Measurements from ENCODE around the gene FOXK1.
"Not testable (repeated sequence)": the region's sequence is repeated elsewhere in the genome, so short reads cannot be mapped to it uniquely, and the experiment has no call there.

The FOXK1 gene

DNA sequence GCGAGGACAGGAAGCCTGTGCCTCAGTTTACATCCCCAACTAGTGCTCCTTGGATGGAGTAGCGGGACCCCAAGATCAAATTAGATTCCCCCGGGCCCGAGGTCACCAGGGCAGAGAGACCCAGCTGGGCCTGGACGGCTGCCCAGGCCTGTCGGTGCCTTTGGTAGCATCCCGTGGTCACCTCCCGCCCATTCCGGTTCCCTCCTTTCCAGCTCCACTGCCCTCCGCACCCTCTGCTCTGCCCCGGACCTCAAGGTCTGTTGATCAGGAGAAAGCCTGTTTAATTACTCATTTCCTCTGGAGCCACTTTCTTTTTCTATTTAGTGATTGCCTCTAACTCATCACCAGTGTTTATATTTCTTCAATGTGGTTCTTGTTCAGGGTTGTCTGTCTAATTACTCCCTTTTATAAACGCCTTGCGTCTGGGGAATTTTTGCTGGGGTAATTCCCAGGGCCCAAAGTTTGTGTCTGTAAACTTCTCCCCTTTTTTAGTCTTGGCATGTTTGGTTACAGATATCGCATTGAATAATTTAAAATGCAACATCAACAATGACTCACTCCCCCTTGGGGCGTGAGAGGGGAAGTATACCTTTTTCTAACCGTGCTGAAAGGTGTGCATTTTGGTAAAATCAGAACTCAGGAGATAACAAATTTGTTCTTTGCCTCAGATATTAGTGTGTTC is 1.9 kb downstream of the FOXK1 start:
- peak; percentile 55 for ATAC-seq
- peak; percentile 50 for DNase-seq
- Mint-ChIP-seq H3K4me1 (peaks cover 54% of the 10 kb centered on the region), H3K36me3 (ENCODE audit: low read depth) (peaks cover 15% of the 10 kb centered on the region), H3K9me3 (no peaks in the 10 kb centered on the region), H3K27me3 (no peaks in the 10 kb centered on the region), H3K27ac (peak overlapping the region; percentile 99), H3K4me3 (peak overlapping the region; percentile 98)

DNA sequence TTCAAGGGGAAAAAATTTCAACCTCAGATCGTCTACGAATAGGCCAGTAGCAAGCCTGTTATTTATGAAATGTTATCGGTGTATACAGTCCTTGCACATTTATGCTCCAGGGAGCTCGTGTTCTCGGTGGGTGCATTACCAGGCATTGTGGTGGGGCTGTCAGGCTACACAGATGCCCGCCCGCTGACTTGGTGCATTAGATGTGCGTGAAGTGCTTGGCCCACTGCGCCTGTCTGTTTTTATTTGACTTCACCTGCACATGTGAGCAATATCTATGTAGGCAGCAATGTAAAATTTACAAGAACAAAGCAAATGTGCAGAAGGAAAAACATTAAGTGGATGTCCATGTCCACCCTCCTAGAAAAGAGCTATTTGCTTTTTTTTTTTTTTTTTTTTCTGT is 2.8 kb downstream of the FOXK1 start:
- no peak for DNase-seq
- Mint-ChIP-seq H3K9me3 (no peaks in the 10 kb centered on the region), H3K4me3 (peak overlapping the region; percentile 98), H3K27ac (peak overlapping the region; percentile 99), H3K4me1 (peaks cover 62% of the 10 kb centered on the region), H3K36me3 (ENCODE audit: low read depth) (peaks cover 15% of the 10 kb centered on the region), H3K27me3 (no peaks in the 10 kb centered on the region)
- no peak for ATAC-seq

DNA sequence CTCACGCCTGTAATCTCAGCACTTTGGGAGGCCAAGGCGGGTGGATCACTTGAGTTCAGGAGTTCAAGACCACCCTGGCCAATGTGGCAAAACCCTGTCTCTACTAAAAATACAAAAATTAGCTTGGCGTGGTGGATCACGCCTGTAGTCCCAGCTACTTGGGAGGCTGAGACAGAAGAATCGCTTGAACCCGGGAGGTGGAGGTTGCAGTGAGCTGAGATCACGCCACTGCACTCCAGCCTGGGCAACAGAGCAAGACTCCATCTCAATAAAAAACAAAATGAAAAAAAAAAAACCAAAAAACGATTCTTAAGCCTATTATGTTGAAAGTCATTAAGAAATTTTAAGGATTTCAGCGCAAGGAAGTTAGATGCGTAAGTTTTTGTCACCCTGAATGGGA is 3.6 kb downstream of the FOXK1 start:
- not testable (repeated sequence) for DNase-seq, ATAC-seq, H3K27me3 Mint-ChIP-seq, H3K4me3 Mint-ChIP-seq, H3K27ac Mint-ChIP-seq, H3K9me3 Mint-ChIP-seq
- peaks cover 70% of the 10 kb centered on the region for H3K4me1 Mint-ChIP-seq
- peaks cover 15% of the 10 kb centered on the region for H3K36me3 Mint-ChIP-seq (ENCODE audit: low read depth)

DNA sequence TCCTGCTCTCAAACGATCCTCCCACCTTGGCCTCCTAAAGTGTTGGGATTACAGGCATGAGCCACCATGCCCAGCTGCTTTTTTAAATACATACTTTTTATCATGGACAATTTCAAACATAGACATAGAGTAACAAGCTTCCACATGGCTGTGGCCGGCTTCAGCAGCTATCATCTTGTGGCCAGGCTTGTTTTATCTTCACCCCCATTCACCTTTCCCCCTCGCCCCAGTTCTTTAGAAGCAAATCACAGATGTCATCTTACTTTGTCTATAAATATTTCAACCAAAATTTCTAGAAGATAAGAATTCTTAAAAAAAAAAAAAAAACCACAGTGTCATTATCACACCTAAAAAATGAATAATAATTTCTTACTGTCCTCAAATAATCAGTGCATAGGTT is 5.9 kb downstream of the FOXK1 start:
- Mint-ChIP-seq H3K4me3 (no peak overlapping the region), H3K9me3 (no peaks in the 10 kb centered on the region), H3K27me3 (no peaks in the 10 kb centered on the region), H3K27ac (no peak overlapping the region), H3K36me3 (ENCODE audit: low read depth) (peaks cover 17% of the 10 kb centered on the region), H3K4me1 (peaks cover 75% of the 10 kb centered on the region)
- ATAC-seq: no peak
- DNase-seq: no peak

DNA sequence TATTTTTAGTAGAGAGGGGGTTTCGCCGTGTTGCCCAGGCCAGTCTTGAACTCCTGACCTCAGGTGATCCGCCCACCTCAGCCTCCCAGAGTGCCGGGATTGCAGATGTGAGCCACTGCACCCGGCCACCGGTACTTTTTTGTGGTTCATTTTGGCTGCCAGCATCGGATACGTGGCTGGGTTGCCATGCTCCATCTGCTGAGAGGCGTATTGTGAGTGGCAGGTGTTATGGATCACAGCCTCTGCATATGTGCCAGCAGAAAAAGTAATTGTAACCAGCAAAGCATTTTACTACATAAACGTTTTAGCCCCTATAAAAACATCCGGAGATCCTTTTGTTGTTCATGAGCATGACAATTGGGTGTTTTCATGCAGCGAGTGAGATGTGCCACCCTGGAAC is 7.1 kb downstream of the FOXK1 start:
- Mint-ChIP-seq H3K4me3 (no peak overlapping the region), H3K27me3 (no peaks in the 10 kb centered on the region), H3K36me3 (ENCODE audit: low read depth) (peaks cover 14% of the 10 kb centered on the region), H3K27ac (no peak overlapping the region), H3K9me3 (no peaks in the 10 kb centered on the region), H3K4me1 (peaks cover 73% of the 10 kb centered on the region)
- no peak for DNase-seq
- no peak for ATAC-seq

DNA sequence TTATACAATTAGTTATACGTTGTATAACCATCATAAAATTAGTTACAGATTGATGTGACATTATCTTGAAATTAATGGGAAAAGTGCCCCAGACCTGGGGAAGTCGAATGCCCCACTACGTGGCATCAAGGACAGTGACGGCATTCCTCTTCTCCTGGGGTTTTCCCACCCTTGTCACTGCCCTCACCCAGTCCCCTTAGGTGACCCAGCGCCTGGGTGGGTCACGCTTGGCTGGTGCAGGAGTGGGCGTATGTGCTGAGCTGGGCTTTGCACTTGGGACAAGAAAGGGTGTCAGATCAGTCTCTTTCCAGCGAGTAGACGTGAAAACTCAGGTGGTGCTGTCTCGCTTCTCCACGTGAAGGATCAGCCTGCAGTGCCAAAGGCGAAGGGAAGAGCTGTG is 7.6 kb downstream of the FOXK1 start:
- H3K27me3 Mint-ChIP-seq: no peaks in the 10 kb centered on the region
- peaks cover 71% of the 10 kb centered on the region for H3K4me1 Mint-ChIP-seq
- ATAC-seq: no peak
- no peak for DNase-seq
- H3K9me3 Mint-ChIP-seq: no peaks in the 10 kb centered on the region
- H3K36me3 Mint-ChIP-seq (ENCODE audit: low read depth): peaks cover 11% of the 10 kb centered on the region
- H3K4me3 Mint-ChIP-seq: peak overlapping the region; percentile 21
- H3K27ac Mint-ChIP-seq: no peak overlapping the region

DNA sequence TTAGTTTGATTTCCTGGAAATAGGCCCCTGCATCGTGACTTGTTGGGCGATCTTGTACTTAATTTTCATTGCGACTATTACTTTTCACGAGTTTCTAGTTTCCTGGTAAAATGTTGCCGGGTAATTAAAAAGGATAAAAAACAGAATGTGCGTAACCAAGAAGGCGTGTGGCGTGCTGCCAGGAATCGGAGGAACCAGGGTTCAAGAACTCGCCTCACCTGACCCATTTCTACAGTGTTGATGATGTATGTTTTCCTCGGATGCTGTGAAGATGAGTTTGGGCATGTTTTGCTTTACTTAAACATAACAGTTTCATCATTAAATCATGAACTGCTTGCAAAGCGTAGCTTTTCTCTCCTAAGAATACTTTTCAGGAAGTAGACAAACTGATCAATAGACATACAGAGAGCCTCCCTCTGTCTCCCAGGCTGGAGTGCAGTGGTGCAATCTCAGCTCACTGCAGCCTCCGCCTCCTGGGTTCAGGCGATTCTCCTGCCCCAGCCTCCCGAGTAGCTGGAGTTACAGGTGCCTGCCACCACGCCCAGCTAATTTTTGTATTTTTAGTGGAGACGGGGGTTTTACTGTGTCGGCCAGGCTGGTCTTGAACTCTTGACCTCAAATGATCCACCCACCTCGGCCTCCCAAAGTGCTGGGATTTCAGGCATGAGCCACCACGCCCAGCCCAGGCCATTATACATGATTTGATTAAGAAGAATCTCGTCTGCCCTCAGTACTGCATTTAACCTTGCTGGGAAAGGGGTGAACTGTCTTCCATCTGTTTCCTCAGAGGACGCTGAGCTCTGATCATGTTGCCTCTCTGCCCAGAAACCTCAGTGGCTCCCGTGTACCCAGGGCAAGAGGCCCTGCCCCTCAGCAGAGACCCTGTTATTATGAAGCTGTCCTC is 9.1 kb downstream of the FOXK1 start:
- DNase-seq (no peak), ATAC-seq (no peak)
- H3K4me3 Mint-ChIP-seq: no peak overlapping the region
- no peaks in the 10 kb centered on the region for H3K9me3 Mint-ChIP-seq
- H3K27me3 Mint-ChIP-seq: no peaks in the 10 kb centered on the region
- no peak overlapping the region for H3K27ac Mint-ChIP-seq
- peaks cover 5% of the 10 kb centered on the region for H3K36me3 Mint-ChIP-seq (ENCODE audit: low read depth)
- H3K4me1 Mint-ChIP-seq: peaks cover 69% of the 10 kb centered on the region

DNA sequence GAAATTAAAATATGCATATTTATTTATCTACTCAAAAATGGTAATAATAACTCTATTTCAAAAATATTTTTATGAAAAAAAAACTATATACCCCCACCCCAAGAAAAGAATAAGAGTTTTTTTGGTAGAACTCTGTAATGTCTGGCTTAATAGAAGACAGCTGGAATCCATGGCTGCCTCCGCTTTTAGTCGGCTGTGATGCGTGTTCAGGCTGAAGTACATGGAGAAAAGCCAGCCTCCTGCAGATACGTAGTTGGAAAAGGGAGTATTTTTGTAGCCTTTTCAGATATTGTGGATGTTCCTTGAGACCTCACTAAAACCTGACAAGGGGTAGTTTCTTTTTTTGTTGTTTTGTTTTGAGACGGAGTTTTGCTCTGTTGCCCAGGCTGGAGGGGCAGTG is 10.0 kb downstream of the FOXK1 start:
- DNase-seq: no peak
- H3K9me3 Mint-ChIP-seq: no peaks in the 10 kb centered on the region
- H3K36me3 Mint-ChIP-seq (ENCODE audit: low read depth): peaks cover 5% of the 10 kb centered on the region
- H3K27me3 Mint-ChIP-seq: no peaks in the 10 kb centered on the region
- no peak overlapping the region for H3K4me3 Mint-ChIP-seq
- no peak overlapping the region for H3K27ac Mint-ChIP-seq
- no peak for ATAC-seq
- peaks cover 63% of the 10 kb centered on the region for H3K4me1 Mint-ChIP-seq

DNA sequence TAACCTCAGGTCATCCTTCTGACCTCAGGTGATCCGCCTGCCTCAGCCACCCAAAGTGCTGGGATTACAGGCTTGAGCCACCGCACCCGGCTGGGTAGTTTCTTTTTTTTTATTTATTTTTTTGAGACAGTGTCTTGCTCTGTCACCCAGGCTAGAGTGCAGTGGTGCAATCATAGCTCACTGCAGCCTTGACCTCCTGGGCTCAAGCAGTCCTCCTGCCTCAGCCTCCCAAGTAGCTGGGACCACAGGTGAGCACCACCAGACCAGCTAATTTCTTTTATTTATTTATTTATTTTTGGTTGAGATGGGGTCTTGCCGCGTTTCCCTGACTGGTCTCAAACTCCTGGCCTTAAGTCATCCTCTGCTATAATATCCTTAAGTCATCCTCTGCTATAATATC is 10.5 kb downstream of the FOXK1 start:
- not testable (repeated sequence) for H3K4me3 Mint-ChIP-seq; H3K27me3 Mint-ChIP-seq; DNase-seq; H3K27ac Mint-ChIP-seq; H3K36me3 Mint-ChIP-seq (ENCODE audit: low read depth); H3K9me3 Mint-ChIP-seq; ATAC-seq
- peaks cover 59% of the 10 kb centered on the region for H3K4me1 Mint-ChIP-seq

DNA sequence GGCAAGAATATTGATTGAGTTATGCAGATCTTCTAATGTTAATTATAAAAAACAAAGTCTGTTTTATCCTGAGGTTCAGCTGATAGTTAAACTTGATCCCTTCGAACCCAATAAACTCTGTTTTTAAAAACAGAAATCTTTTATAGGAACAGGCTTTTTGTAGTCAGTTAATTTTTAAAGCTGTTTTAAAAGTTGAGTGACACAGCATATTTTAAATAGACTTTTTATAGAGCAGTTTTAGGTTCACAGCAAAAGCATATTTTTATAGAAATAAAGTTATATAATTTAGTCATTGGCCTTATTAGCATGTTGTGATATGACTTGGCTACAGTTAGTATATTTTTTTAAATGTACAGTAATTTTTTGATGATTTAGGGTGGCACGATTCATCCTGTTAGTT is 11.1 kb downstream of the FOXK1 start:
- no peaks in the 10 kb centered on the region for H3K27me3 Mint-ChIP-seq
- H3K4me3 Mint-ChIP-seq: no peak overlapping the region
- H3K9me3 Mint-ChIP-seq: no peaks in the 10 kb centered on the region
- H3K27ac Mint-ChIP-seq: no peak overlapping the region
- DNase-seq (no peak), ATAC-seq (no peak)
- peaks cover 53% of the 10 kb centered on the region for H3K4me1 Mint-ChIP-seq
- peaks cover 2% of the 10 kb centered on the region for H3K36me3 Mint-ChIP-seq (ENCODE audit: low read depth)

DNA sequence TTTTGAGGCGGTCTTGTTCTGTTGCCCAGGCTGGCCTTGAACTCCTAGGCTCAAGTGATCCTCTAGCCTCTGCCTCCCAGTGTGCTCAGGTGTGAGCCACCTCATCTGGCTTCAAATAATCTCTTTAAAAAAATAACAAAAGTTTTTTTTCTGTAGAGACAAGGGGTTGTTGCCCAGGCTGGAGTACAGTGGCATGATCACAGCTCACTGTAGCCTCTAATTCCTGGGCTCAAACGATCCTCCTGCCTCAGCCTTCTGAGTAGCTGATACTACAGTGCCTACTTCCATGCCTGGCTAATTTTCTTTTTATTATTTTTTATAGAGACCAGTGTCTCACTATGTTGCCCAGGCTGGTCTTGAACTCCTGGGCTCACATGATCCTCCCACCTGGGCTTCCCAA is 11.7 kb downstream of the FOXK1 start:
- H3K27me3 Mint-ChIP-seq: no peaks in the 10 kb centered on the region
- peaks cover 49% of the 10 kb centered on the region for H3K4me1 Mint-ChIP-seq
- H3K4me3 Mint-ChIP-seq: no peak overlapping the region
- H3K27ac Mint-ChIP-seq: no peak overlapping the region
- DNase-seq (no peak), ATAC-seq (no peak)
- H3K36me3 Mint-ChIP-seq (ENCODE audit: low read depth): peaks cover 2% of the 10 kb centered on the region
- H3K9me3 Mint-ChIP-seq: no peaks in the 10 kb centered on the region

DNA sequence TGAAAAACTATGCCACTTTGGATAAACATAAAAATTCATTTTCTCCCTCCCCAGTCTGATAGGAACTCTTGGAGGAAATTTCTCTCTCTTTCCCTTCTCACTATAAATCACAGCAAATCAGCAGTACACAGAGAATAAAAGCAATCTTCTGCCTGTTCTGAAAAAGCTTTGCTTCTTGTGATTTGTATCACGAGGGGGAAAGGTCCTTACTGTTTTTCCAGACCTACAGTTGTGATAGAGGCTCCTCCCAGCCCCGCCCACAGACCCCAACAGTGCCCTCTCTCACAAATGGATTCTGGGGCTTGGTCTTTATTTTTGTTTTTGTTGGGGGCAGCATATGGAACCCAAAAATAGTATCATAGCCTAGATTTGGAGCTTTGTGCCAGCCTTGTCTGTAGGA is 12.2 kb downstream of the FOXK1 start:
- H3K27ac Mint-ChIP-seq: no peak overlapping the region
- no peak for ATAC-seq
- no peak for DNase-seq
- H3K4me1 Mint-ChIP-seq: peaks cover 44% of the 10 kb centered on the region
- no peaks in the 10 kb centered on the region for H3K9me3 Mint-ChIP-seq
- H3K4me3 Mint-ChIP-seq: no peak overlapping the region
- H3K27me3 Mint-ChIP-seq: no peaks in the 10 kb centered on the region
- peaks cover 2% of the 10 kb centered on the region for H3K36me3 Mint-ChIP-seq (ENCODE audit: low read depth)

DNA sequence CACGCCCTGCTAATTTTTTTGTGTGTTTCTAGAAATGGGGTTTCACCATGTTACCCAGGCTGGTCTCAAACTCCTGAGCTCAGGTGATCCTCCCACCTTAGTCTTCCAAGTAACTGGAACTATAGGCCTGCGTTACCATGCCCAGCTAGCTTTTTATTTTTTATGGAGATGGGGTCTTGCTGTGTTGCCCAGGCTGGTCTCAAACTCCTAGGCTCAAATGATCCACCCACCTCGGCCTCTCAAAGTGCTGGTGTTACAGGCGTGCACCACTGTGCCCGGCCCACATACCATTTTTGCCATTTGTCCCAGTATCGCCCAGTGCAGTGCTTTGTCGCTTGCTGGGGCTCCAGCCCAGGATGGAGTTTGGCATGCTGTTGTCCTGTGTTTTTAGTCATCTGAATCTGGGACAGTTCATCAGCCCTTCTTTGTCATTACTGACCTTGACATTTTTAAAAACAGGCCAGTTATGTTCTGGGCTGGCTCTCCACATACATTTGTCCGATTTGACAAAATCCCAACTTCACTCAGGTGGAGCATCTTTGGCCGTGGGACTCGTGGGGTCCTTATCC is 16.7 kb downstream of the FOXK1 start:
- Mint-ChIP-seq H3K4me3 (no peak overlapping the region), H3K36me3 (ENCODE audit: low read depth) (peaks cover 2% of the 10 kb centered on the region), H3K4me1 (peaks cover 40% of the 10 kb centered on the region), H3K9me3 (no peaks in the 10 kb centered on the region), H3K27me3 (no peaks in the 10 kb centered on the region), H3K27ac (no peak overlapping the region)
- no peak for ATAC-seq
- no peak for DNase-seq

DNA sequence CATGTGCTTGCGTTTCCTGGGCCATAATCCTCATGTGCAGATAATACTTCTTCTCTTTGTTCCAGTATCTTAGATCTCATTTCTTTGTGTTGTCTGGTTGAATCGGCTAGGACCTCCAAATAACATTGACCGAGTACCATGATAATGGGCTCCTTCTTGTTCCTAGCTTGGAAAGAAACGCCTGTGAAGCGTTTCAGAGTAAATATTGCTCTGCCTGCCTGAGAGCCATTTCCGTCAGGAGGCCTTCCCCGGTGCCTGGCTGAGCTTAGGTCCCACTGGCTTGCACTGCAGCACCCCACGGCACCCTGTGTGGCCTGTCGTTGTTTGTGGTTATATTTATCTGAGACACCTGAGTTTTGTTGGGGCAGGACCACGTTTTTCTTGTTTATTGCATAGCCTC is 17.7 kb downstream of the FOXK1 start:
- ATAC-seq (no peak), DNase-seq (no peak)
- H3K4me1 Mint-ChIP-seq: peaks cover 35% of the 10 kb centered on the region
- peaks cover 2% of the 10 kb centered on the region for H3K36me3 Mint-ChIP-seq (ENCODE audit: low read depth)
- no peak overlapping the region for H3K4me3 Mint-ChIP-seq
- H3K27me3 Mint-ChIP-seq: no peaks in the 10 kb centered on the region
- no peak overlapping the region for H3K27ac Mint-ChIP-seq
- no peaks in the 10 kb centered on the region for H3K9me3 Mint-ChIP-seq

All from activated naive CD8-positive, alpha-beta T cell treated with anti-CD3 and anti-CD28 coated beads, Interleukin-2, amount 50 U/mL, for 24 hours (primary cell).